ENCODE data around the gene DLL3. TPM values are rescaled to one million over a fixed set of nuclear protein-coding genes. Genes with fewer than 3 reads are reported as not detected.
"Not testable (repeated sequence)": the region's sequence is repeated elsewhere in the genome, so short reads cannot be mapped to it uniquely, and the experiment has no call there.

DLL3 gene
- total and polyA plus RNA-seq, 2 donors (not counting 1 experiment from before 2014, with no cell fraction given) = 0.46 to 1.1 TPM

- Mint-ChIP-seq H3K4me1 (peaks cover 13% of the 10 kb centered on the region), H3K9me3 (ENCODE audit: insufficient read depth) (no peaks in the 10 kb centered on the region), H3K27me3 (no peaks in the 10 kb centered on the region), H3K27ac (no peak overlapping the region), H3K4me3 (no peak overlapping the region)
- no peaks in the 10 kb centered on the region for H3K27me3 ChIP-seq (replicated peaks in 1 of 4; ENCODE audit: control extremely low read depth in 1 of 4, control insufficient read depth in 3 of 4, insufficient read depth in 4 of 4, low read length in 3 of 4)
- H3K79me2 ChIP-seq (ENCODE audit: control insufficient read depth, insufficient read depth, low read length) = peaks cover under 1% of the 10 kb centered on the region
- H4K20me1 ChIP-seq (ENCODE audit: control insufficient read depth, insufficient read depth, low read length, poor library complexity, severe bottlenecking) = peaks cover 24% of the 10 kb centered on the region
- peaks cover 6 to 9% of the 10 kb centered on the region in 2 donors for H3K4me1 ChIP-seq (ENCODE audit: control insufficient read depth in 2 of 2, insufficient read depth in 2 of 2, low read length in 2 of 2)
- TF ChIP-seq CTCF (IDR thresholded peaks at IDR 0.05) (no peak), EZH2 (IDR thresholded peaks at IDR 0.05; ENCODE audit: borderline replicate concordance, insufficient read depth, low read depth, low read length, poor library complexity, severe bottlenecking) (no peak)
- intact Hi-C loops (cut with micrococcal nuclease) = no loop called here
- POLR2A ChIA-PET = interaction anchor here (0.6 kb wide), 1 partner anchor 267 kb away, joined by 3 read pairs; no protein-coding TSS in a partner anchor
- no peak overlapping the region for H2AFZ ChIP-seq (ENCODE audit: insufficient read depth, low read depth, low read length, poor library complexity, severe bottlenecking)
- no peak overlapping the region for H3K9ac ChIP-seq (ENCODE audit: low read length)
- no peaks in the 10 kb centered on the region for H3K9me3 ChIP-seq (ENCODE audit: control extremely low read depth in 1 of 3, control insufficient read depth in 2 of 3, insufficient read depth in 1 of 3, low read length in 2 of 3)
- peaks cover 3 to 49% of the 10 kb centered on the region in 2 experiments for H3K36me3 ChIP-seq (replicated peaks in 1 of 2; ENCODE audit: control extremely low read depth in 1 of 2, control insufficient read depth in 1 of 2, extremely low read depth in 1 of 2, insufficient read depth in 2 of 2, low read length in 1 of 2)
- no peak overlapping the region for H3K27ac ChIP-seq (ENCODE audit: low read length in 2 of 2)
- CTCF ChIA-PET = interaction anchor here (0.6 to 3.9 kb wide), 4 partner anchors 27 to 130 kb away, joined by 3 to 40 read pairs (median 7); partner anchors contain the start of gene EID2B
- WGBS (ENCODE audit: insufficient coverage) = 87% methylated on average over 2 of the region's 2 CpGs
- ATAC-seq (ENCODE audit: low read depth) (no peak), DNase-seq (no peak)
- H3K4me2 ChIP-seq (replicated peaks; ENCODE audit: low read depth, low read length, poor library complexity, severe bottlenecking) = no peak overlapping the region
- H3K4me3 ChIP-seq (ENCODE audit: control extremely low read depth in 1 of 5, extremely low read depth in 1 of 5, insufficient read depth in 1 of 5, low read depth in 2 of 5, low read length in 4 of 5) = no peak overlapping the region
Measured at GRCh38 chr19:39475748-39476147, 23.0 kb upstream of the DLL3 start.

DNA sequence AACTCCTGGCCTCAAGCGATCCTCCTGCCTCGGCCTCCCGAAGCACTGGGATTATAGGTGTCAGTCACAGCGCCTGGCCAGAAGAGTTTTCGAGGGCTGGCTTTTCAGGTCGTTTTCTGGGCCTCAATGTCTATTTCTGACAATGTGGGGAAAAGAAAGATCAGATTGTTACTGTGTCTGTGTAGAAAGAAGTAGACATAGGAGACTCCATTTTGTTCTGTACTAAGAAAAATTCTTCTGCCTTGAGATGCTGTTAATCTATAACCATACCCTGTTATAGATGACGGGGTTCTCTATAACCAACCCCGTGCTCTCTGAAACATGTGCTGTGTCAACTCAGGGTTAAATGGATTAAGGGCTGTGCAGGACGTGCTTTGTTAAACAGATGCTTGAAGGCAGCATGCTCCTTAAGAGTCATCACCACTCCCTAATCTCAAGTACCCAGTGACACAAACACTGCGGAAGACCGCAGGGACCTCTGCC, 19.4 kb upstream of the DLL3 start:
- H3K4me1 Mint-ChIP-seq = peaks cover 25% of the 10 kb centered on the region
- Histone ChIP-seq H3K79me2 (ENCODE audit: control insufficient read depth, insufficient read depth, low read length) (peaks cover 15% of the 10 kb centered on the region), H3K4me1 (ENCODE audit: control insufficient read depth in 2 of 2, insufficient read depth in 2 of 2, low read length in 2 of 2) (peaks cover 14 to 21% of the 10 kb centered on the region in 2 donors), H3K36me3 (replicated peaks in 1 of 2; ENCODE audit: control extremely low read depth in 1 of 2, control insufficient read depth in 1 of 2, extremely low read depth in 1 of 2, insufficient read depth in 2 of 2, low read length in 1 of 2) (peaks cover 2 to 14% of the 10 kb centered on the region in 2 experiments)
- intact Hi-C loops (cut with micrococcal nuclease); ATAC-seq (ENCODE audit: low read depth); H3K4me3 ChIP-seq (ENCODE audit: control extremely low read depth in 1 of 5, extremely low read depth in 1 of 5, insufficient read depth in 1 of 5, low read depth in 2 of 5, low read length in 4 of 5); H2AFZ ChIP-seq (ENCODE audit: insufficient read depth, low read depth, low read length, poor library complexity, severe bottlenecking); H3K9ac ChIP-seq (ENCODE audit: low read length); H4K20me1 ChIP-seq (ENCODE audit: control insufficient read depth, insufficient read depth, low read length, poor library complexity, severe bottlenecking); H3K9me3 Mint-ChIP-seq (ENCODE audit: insufficient read depth); DNase-seq; H3K27me3 ChIP-seq (replicated peaks in 1 of 4; ENCODE audit: control extremely low read depth in 1 of 4, control insufficient read depth in 3 of 4, insufficient read depth in 4 of 4, low read length in 3 of 4); CTCF ChIA-PET; H3K4me2 ChIP-seq (replicated peaks; ENCODE audit: low read depth, low read length, poor library complexity, severe bottlenecking); POLR2A ChIA-PET; H3K27me3 Mint-ChIP-seq; H3K9me3 ChIP-seq (ENCODE audit: control extremely low read depth in 1 of 3, control insufficient read depth in 2 of 3, insufficient read depth in 1 of 3, low read length in 2 of 3); H3K27ac ChIP-seq (ENCODE audit: low read length in 2 of 2): not testable (repeated sequence)
- WGBS (ENCODE audit: insufficient coverage) = 96% methylated on average over 6 of the region's 11 CpGs
- peak overlapping the region; percentile 96 for H3K4me3 Mint-ChIP-seq
- H3K27ac Mint-ChIP-seq = peak overlapping the region; percentile 94

Measured in B cell (primary cell).